Anterior cingulate cortex (tissue), 58 donors: ENCODE measurements around the gene CD8B.

ENCODE experiments used
- DNase-seq, 58 donors: peaks; one replicate each; lab custom pipeline; 2025; lab: John Stamatoyannopoulos, UW

Gene CD8B

GRCh38 chr2:86775338-86775737 lies 86.3 kb downstream of the CD8B start:
- DNase-seq: no peak

- no peak for DNase-seq
These were observed 86.8 kb downstream of the CD8B start for GRCh38 chr2:86774862-86775261.

GRCh38 chr2:86772611-86773010 lies 89.1 kb downstream of the CD8B start:
- no peak for DNase-seq

- no peak for DNase-seq
These were observed 90.8 kb downstream of the CD8B start for GRCh38 chr2:86770816-86771301.

GRCh38 chr2:86769838-86770237 lies 91.8 kb downstream of the CD8B start:
- peak in 3 of 58 donors; percentile 2 to 18 (median 12) for DNase-seq

- no peak for DNase-seq
These were observed 93.3 kb downstream of the CD8B start for GRCh38 chr2:86768189-86768949.
